IMR-90 (cell line): ENCODE data around the gene PDLIM4. TPM values are rescaled to one million over a fixed set of nuclear protein-coding genes. Genes with fewer than 3 reads are reported as not detected.

Source experiments
- ATAC-seq: fragments of 200-7000 bp; cut with Tn5 transposase; 2 replicates; pipeline ENCODE4 v1.9.1; 2020; ENCODE audit warnings: low read depth, mild to moderate bottlenecking, moderate library complexity
- BruUV-seq: library from RNA; stranded (reverse); fragments of 400-500 nt; replicated peaks from 2 replicates; lab custom pipeline; 2021; lab: Mats Ljungman, UMichigan
- CTCF ChIA-PET: fragments of 300-600 bp; formaldehyde crosslinking; extraction: SDS; loops from one replicate; lab custom pipeline; 2021; ENCODE audit warnings: antibody characterized with exemption; lab: Yijun Ruan, JAX
- POLR2A ChIA-PET: fragments of 300-600 bp; sonication (Branson Sonifier 250); formaldehyde crosslinking; loops from one replicate; lab custom pipeline; 2022; ENCODE audit warnings: antibody characterized with exemption; ENCODE audit not compliant: unreplicated experiment; lab: Charles Lee
- DNase-seq: peaks from one replicate; pipeline ENCODE4 v3.0.0; 2013
- H2AFZ ChIP-seq: replicated peaks from 2 replicates; pipeline ENCODE3; 2013; ENCODE audit warnings: low read length, mild to moderate bottlenecking; ENCODE audit not compliant: poor library complexity
- H2AK5ac ChIP-seq: 2 replicates; pipeline ENCODE4 v1.6.1; 2013; ENCODE audit warnings: low read depth, low read length, inconsistent platforms
- H2AK9ac ChIP-seq: replicated peaks from 2 replicates; pipeline ENCODE3; 2013; ENCODE audit warnings: mild to moderate bottlenecking, low read depth, low read length, moderate library complexity; ENCODE audit not compliant: poor library complexity
- H2BK120ac ChIP-seq: 2 replicates; pipeline ENCODE4 v1.6.1; 2013; ENCODE audit warnings: low read depth, low read length, inconsistent platforms
- H2BK15ac ChIP-seq: 3 replicates; pipeline ENCODE4 v1.6.1; 2013; ENCODE audit warnings: low read depth, low read length, inconsistent platforms
- H2BK20ac ChIP-seq: 2 replicates; pipeline ENCODE4 v1.6.1; 2013; ENCODE audit warnings: low read depth, mild to moderate bottlenecking, inconsistent platforms, low read length, moderate library complexity
- H2BK5ac ChIP-seq: 2 replicates; pipeline ENCODE4 v1.6.1; 2013; ENCODE audit warnings: mild to moderate bottlenecking, low read depth, low read length, inconsistent platforms; ENCODE audit not compliant: poor library complexity, severe bottlenecking
- H3K14ac ChIP-seq: replicated peaks from 2 replicates; pipeline ENCODE4 v1.6.1; 2013; ENCODE audit warnings: low read depth, low read length, inconsistent platforms
- H3K18ac ChIP-seq: 2 replicates; pipeline ENCODE4 v1.6.1; 2013; ENCODE audit warnings: low read depth, low read length, control low read depth
- H3K23ac ChIP-seq: 2 replicates; pipeline ENCODE4 v1.6.1; 2013; ENCODE audit warnings: low read depth, low read length, inconsistent platforms
- H3K27ac ChIP-seq: 2 replicates; pipeline ENCODE4 v1.5.1; 2013; ENCODE audit warnings: mild to moderate bottlenecking, control low read depth, low read length; ENCODE audit not compliant: insufficient read depth
- H3K27me3 ChIP-seq: 2 replicates; pipeline ENCODE4 v1.6.1; 2013; ENCODE audit warnings: low read length; ENCODE audit not compliant: control insufficient read depth, insufficient read depth
- H3K36me3 ChIP-seq: 2 replicates; pipeline ENCODE4 v1.6.1; 2013; ENCODE audit warnings: low read length, mixed read lengths; ENCODE audit not compliant: control insufficient read depth, insufficient read depth
- H3K4ac ChIP-seq: 2 replicates; pipeline ENCODE4 v1.6.1; 2013; ENCODE audit warnings: low read depth, low read length, inconsistent platforms
- H3K4me1 ChIP-seq: 2 replicates; pipeline ENCODE4 v1.6.1; 2013; ENCODE audit warnings: low read length, mixed read lengths; ENCODE audit not compliant: control insufficient read depth, insufficient read depth
- H3K4me2 ChIP-seq: 2 replicates; pipeline ENCODE4 v1.6.1; 2013; ENCODE audit warnings: low read depth, mild to moderate bottlenecking, control low read depth, low read length, moderate library complexity
- H3K4me3 ChIP-seq: 2 replicates; pipeline ENCODE4 v1.5.1; 2013; ENCODE audit warnings: low read depth, mild to moderate bottlenecking, control low read depth, low read length, moderate library complexity; ENCODE audit not compliant: insufficient read depth
- H3K56ac ChIP-seq: 2 replicates; pipeline ENCODE4 v1.6.1; 2013; ENCODE audit warnings: low read length, inconsistent platforms; ENCODE audit not compliant: insufficient read depth; ENCODE audit errors: extremely low read depth
- H3K79me1 ChIP-seq, 2 experiments: 2 replicates each; pipeline ENCODE4 v1.6.1; 2013; ENCODE audit warnings: low read length in 2 of 2, inconsistent platforms in 1 of 2, low read depth in 1 of 2
- H3K9ac ChIP-seq: 2 replicates; pipeline ENCODE4 v1.6.1; 2013; ENCODE audit warnings: low read depth, low read length, control low read depth
- H3K9me1 ChIP-seq: 2 replicates; pipeline ENCODE4 v1.6.1; 2013; ENCODE audit warnings: low read length, inconsistent platforms; ENCODE audit not compliant: insufficient read depth
- H3K9me3 ChIP-seq: 2 replicates; pipeline ENCODE4 v1.6.1; 2013; ENCODE audit warnings: low read length; ENCODE audit not compliant: control insufficient read depth, insufficient read depth
- H4K20me1 ChIP-seq: 2 replicates; pipeline ENCODE4 v1.6.1; 2013; ENCODE audit warnings: low read length, inconsistent platforms; ENCODE audit not compliant: insufficient read depth
- H4K5ac ChIP-seq: 2 replicates; pipeline ENCODE4 v1.6.1; 2013; ENCODE audit warnings: mild to moderate bottlenecking, low read depth, low read length, control low read depth
- H4K8ac ChIP-seq, 2 experiments: 2 replicates each; pipeline ENCODE4 v1.6.1; 2013; ENCODE audit warnings: low read depth in 2 of 2, low read length in 2 of 2, control low read depth in 1 of 2, inconsistent platforms in 1 of 2
- H4K91ac ChIP-seq: 2 replicates; pipeline ENCODE4 v1.6.1; 2013; ENCODE audit warnings: low read depth, low read length, inconsistent platforms; ENCODE audit not compliant: insufficient read depth
- BHLHE40 ChIP-seq: fragments of 150-350 bp; IDR thresholded peaks from 2 replicates; pipeline ENCODE4 v1.6.1; 2016; ENCODE audit warnings: mild to moderate bottlenecking, low read depth, low read length
- CEBPB ChIP-seq: IDR thresholded peaks from 2 replicates; pipeline ENCODE4 v1.6.1; 2012; ENCODE audit warnings: low read depth, low read length, improper control_type of control experiment
- CHD1 ChIP-seq: IDR thresholded peaks from 2 replicates; pipeline ENCODE4 v1.6.1; 2012; ENCODE audit warnings: low read depth, low read length, improper control_type of control experiment
- FOS ChIP-seq: fragments of 150-350 bp; IDR thresholded peaks from 2 replicates; pipeline ENCODE4 v1.6.1; 2016; ENCODE audit warnings: low read depth, low read length
- MAFK ChIP-seq: IDR thresholded peaks from 2 replicates; pipeline ENCODE4 v1.6.1; 2012; ENCODE audit warnings: low read depth, low read length, improper control_type of control experiment
- MAZ ChIP-seq: IDR thresholded peaks from 2 replicates; pipeline ENCODE4 v1.6.1; 2012; ENCODE audit warnings: low read depth, mild to moderate bottlenecking, low read length, improper control_type of control experiment, moderate library complexity, borderline replicate concordance
- MXI1 ChIP-seq: IDR thresholded peaks from 2 replicates; pipeline ENCODE4 v1.6.1; 2012; ENCODE audit warnings: low read depth, mild to moderate bottlenecking, low read length, moderate library complexity, borderline replicate concordance
- NFE2L2 ChIP-seq: fragments of 150-350 bp; IDR thresholded peaks from 2 replicates; pipeline ENCODE4 v1.6.1; 2016; ENCODE audit warnings: low read depth, mild to moderate bottlenecking, low read length
- POLR2A ChIP-seq: IDR thresholded peaks from 2 replicates; pipeline ENCODE4 v1.6.1; 2012; ENCODE audit warnings: mild to moderate bottlenecking, low read depth, low read length
- RAD21 ChIP-seq: IDR thresholded peaks from 2 replicates; pipeline ENCODE4 v1.6.1; 2012; ENCODE audit warnings: low read length, improper control_type of control experiment
- RCOR1 ChIP-seq: IDR thresholded peaks from 2 replicates; pipeline ENCODE4 v1.6.1; 2012; ENCODE audit warnings: mild to moderate bottlenecking, low read length, improper control_type of control experiment; ENCODE audit not compliant: insufficient replicate concordance
- RFX5 ChIP-seq: IDR thresholded peaks from 2 replicates; pipeline ENCODE4 v1.8.0; 2012; ENCODE audit warnings: low read depth, mild to moderate bottlenecking, low read length, moderate library complexity
- SMC3 ChIP-seq: fragments of 150-350 bp; IDR thresholded peaks from 2 replicates; pipeline ENCODE4 v1.6.1; 2016; ENCODE audit warnings: low read depth, mild to moderate bottlenecking, antibody characterized with exemption, low read length, moderate library complexity
- WGBS, 2 experiments: methylation state at CpG; one replicate each; pipeline versions ENCODE4 v1.1.5 to v1.1.7; 2013; ENCODE audit warnings: missing lambda C conversion rate in 2 of 2; ENCODE audit not compliant: insufficient read length in 1 of 2; ENCODE audit errors: extremely low coverage in 2 of 2; 5-methylcytosine and 5-hydroxymethylcytosine counted together
- dilution Hi-C: fragments of 300-500 bp; cut with HindIII; formaldehyde crosslinking; loops from one replicate; pipeline ENCODE4 v1.14.3; 2018; ENCODE audit warnings: low sequenced_read_pairs; ENCODE audit not compliant: unreplicated experiment
- in situ Hi-C: fragments of 300-500 bp; cut with MboI; formaldehyde crosslinking; loops from 3 replicates; pipeline ENCODE4 v1.14.3; 2019; ENCODE audit warnings: low sequenced_read_pairs, inconsistent platforms, mixed read lengths
- intact Hi-C: fragments of 100-400 bp; cut with micrococcal nuclease; formaldehyde crosslinking; loops from 2 replicates; pipeline ENCODE4 v1.10.0; 2022
- polyA plus RNA-seq, 3 experiments: library from polyadenylated mRNA; depleted of rRNA; stranded (reverse); fragments of >200 nt; gene quantifications; 2 replicates each; pipeline ENCODE4 v1.2.3, GENCODE V29; 2012; ENCODE audit warnings: low replicate concordance in 1 of 3
- total RNA-seq: library from RNA; depleted of rRNA; stranded (reverse); fragments of >200 nt; gene quantifications from 2 replicates; pipeline ENCODE4 v1.2.3, GENCODE V29; 2012
- TF ChIP-seq, protein P1 (sequence below): conservative IDR thresholded peaks from 2 replicates; pipeline ENCODE4 v1.5.1; 2012; ENCODE audit warnings: mild to moderate bottlenecking, low read depth, low read length, improper control_type of control experiment
- TF ChIP-seq, protein P2 (sequence below): fragments of 150-350 bp; IDR thresholded peaks from 2 replicates; pipeline ENCODE4 v1.6.1; 2016; ENCODE audit warnings: low read depth, mild to moderate bottlenecking, low read length, moderate library complexity, borderline replicate concordance

The PDLIM4 gene
- total and polyA plus RNA-seq, 2 of the 4 experiments (the other 2 are of a cell fraction) = 61.1 to 214 TPM

DNA sequence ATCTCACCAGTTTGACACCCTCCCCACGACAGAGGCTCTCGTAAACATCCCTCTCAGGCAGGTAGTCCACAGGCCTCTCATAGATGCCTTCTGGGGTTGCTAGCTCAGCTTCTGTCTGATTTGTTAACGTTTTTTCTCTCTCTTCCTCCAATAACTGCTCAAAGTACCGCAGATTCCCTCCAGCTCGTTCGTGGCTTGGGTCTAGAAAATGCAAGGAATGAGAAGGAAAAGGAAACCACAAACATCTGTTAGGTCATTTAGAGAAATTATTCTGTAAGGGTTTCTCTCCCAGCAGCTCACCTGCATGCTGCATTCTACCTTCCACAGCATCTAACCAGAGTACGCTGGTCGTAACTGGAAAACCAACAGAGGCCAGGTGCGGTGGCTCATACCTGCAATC, 48.4 kb upstream of the PDLIM4 start:
- Histone ChIP-seq H3K79me1 (peaks cover 28 to 48% of the 10 kb centered on the region in 2 experiments), H4K8ac (no peak overlapping the region), H3K23ac (no peak overlapping the region), H3K9me1 (peaks cover 33% of the 10 kb centered on the region), H3K36me3 (peaks cover 73% of the 10 kb centered on the region), H3K27me3 (no peaks in the 10 kb centered on the region), H3K18ac (no peak overlapping the region), H2AK5ac (peak overlapping the region; percentile 61; the same call in 1 of the 2 replicates), H2AK9ac (peak overlapping the region; percentile 52), H3K4me3 (no peak overlapping the region), H3K4me2 (no peak overlapping the region), H2BK120ac (no peak overlapping the region), H3K9ac (no peak overlapping the region), H3K27ac (no peak overlapping the region), H4K91ac (no peak overlapping the region), H2BK5ac (peak overlapping the region; percentile 17), H3K4ac (no peak overlapping the region), H2AFZ (no peak overlapping the region), H3K4me1 (peaks cover 7% of the 10 kb centered on the region), H3K14ac (no peak overlapping the region), H2BK20ac (no peak overlapping the region), H3K9me3 (no peaks in the 10 kb centered on the region), H4K20me1 (peaks cover 11% of the 10 kb centered on the region; the same call in 1 of the 2 replicates), H3K56ac (no peak overlapping the region), H4K5ac (no peak overlapping the region), H2BK15ac (no peak overlapping the region)
- BruUV-seq = no TSS peak
- dilution Hi-C loops (no loop called here), in situ Hi-C loops (no loop called here), intact Hi-C loops (no loop called here)
- WGBS, 2 experiments = 87% methylated on average over 5 of the region's 9 CpGs; no CpG with 5 or more reads in 1 of the 2 experiments
- ChIA-PET CTCF (no interaction called here), POLR2A (no interaction called here)
- TF ChIP-seq MXI1 (no peak), CEBPB (no peak), RFX5 (no peak), POLR2A (no peak), MAZ (no peak), RCOR1 (no peak), FOS (no peak), CHD1 (no peak), NFE2L2 (no peak), BHLHE40 (no peak), MAFK (no peak), RAD21 (no peak), SMC3 (no peak)
- TF ChIP-seq, protein P1, sequence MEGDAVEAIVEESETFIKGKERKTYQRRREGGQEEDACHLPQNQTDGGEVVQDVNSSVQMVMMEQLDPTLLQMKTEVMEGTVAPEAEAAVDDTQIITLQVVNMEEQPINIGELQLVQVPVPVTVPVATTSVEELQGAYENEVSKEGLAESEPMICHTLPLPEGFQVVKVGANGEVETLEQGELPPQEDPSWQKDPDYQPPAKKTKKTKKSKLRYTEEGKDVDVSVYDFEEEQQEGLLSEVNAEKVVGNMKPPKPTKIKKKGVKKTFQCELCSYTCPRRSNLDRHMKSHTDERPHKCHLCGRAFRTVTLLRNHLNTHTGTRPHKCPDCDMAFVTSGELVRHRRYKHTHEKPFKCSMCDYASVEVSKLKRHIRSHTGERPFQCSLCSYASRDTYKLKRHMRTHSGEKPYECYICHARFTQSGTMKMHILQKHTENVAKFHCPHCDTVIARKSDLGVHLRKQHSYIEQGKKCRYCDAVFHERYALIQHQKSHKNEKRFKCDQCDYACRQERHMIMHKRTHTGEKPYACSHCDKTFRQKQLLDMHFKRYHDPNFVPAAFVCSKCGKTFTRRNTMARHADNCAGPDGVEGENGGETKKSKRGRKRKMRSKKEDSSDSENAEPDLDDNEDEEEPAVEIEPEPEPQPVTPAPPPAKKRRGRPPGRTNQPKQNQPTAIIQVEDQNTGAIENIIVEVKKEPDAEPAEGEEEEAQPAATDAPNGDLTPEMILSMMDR = no peak
- TF ChIP-seq, protein P2, sequence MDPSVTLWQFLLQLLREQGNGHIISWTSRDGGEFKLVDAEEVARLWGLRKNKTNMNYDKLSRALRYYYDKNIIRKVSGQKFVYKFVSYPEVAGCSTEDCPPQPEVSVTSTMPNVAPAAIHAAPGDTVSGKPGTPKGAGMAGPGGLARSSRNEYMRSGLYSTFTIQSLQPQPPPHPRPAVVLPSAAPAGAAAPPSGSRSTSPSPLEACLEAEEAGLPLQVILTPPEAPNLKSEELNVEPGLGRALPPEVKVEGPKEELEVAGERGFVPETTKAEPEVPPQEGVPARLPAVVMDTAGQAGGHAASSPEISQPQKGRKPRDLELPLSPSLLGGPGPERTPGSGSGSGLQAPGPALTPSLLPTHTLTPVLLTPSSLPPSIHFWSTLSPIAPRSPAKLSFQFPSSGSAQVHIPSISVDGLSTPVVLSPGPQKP = no peak
- DNase-seq = peak; percentile 78
- ATAC-seq = peak; percentile 67
